Fibroblast of lung (primary cell): ENCODE data around the gene TOR2A. TPM values are rescaled to one million over a fixed set of nuclear protein-coding genes. Genes with fewer than 3 reads are reported as not detected.

Source experiments
- DNase-seq, 2 donors: peaks; one replicate each; pipeline versions ENCODE4 v3.0.0 to v3.0.0-alpha.2; 2010; ENCODE audit warnings: low read depth in 2 of 2
- H2AFZ ChIP-seq: 2 replicates; pipeline ENCODE4 v1.5.1; 2012; ENCODE audit warnings: low read length, control low read depth, inconsistent platforms
- H3K27ac ChIP-seq: 2 replicates; pipeline ENCODE4 v1.5.1; 2011; ENCODE audit warnings: low read length, control low read depth; ENCODE audit not compliant: insufficient read depth
- H3K27me3 ChIP-seq: 2 replicates; pipeline ENCODE4 v1.5.1; 2011; ENCODE audit warnings: mild to moderate bottlenecking, low read length; ENCODE audit not compliant: control insufficient read depth, insufficient read depth
- H3K36me3 ChIP-seq: 2 replicates; pipeline ENCODE4 v1.5.1; 2011; ENCODE audit warnings: low read length; ENCODE audit not compliant: control insufficient read depth, insufficient read depth
- H3K4me1 ChIP-seq: 2 replicates; pipeline ENCODE4 v1.5.1; 2011; ENCODE audit warnings: low read length; ENCODE audit not compliant: control insufficient read depth, insufficient read depth; ENCODE audit errors: extremely low read depth
- H3K4me2 ChIP-seq: 2 replicates; pipeline ENCODE4 v1.5.1; 2011; ENCODE audit warnings: low read length, control low read depth; ENCODE audit not compliant: insufficient read depth; ENCODE audit errors: extremely low read depth
- H3K4me3 ChIP-seq, 4 experiments: fragments of 200-600 bp in 1 of 4; sonication (generic) in 1 of 4; replicated peaks in 1 of 4; 2 replicates each; pipeline ENCODE4 v1.5.1; 2011 to 2016; ENCODE audit warnings: low read length in 4 of 4, low read depth in 3 of 4, mild to moderate bottlenecking in 3 of 4, control low read depth in 2 of 4, inconsistent platforms in 1 of 4, mixed read lengths in 1 of 4; ENCODE audit not compliant: insufficient read depth in 1 of 4; ENCODE audit errors: control extremely low read depth in 1 of 4
- H3K79me2 ChIP-seq: 2 replicates; pipeline ENCODE4 v1.5.1; 2012; ENCODE audit warnings: mild to moderate bottlenecking, low read length, inconsistent platforms; ENCODE audit not compliant: control insufficient read depth, insufficient read depth
- H3K9ac ChIP-seq: 2 replicates; pipeline ENCODE4 v1.5.1; 2011; ENCODE audit warnings: mild to moderate bottlenecking, low read length, control low read depth; ENCODE audit not compliant: insufficient read depth
- H3K9me3 ChIP-seq: 2 replicates; pipeline ENCODE4 v1.5.1; 2012; ENCODE audit warnings: low read depth, low read length; ENCODE audit not compliant: control insufficient read depth, insufficient read depth
- H4K20me1 ChIP-seq: 2 replicates; pipeline ENCODE4 v1.5.1; 2011; ENCODE audit warnings: low read length; ENCODE audit not compliant: control insufficient read depth, insufficient read depth; ENCODE audit errors: extremely low read depth
- EZH2 ChIP-seq: IDR thresholded peaks from 2 replicates; pipeline ENCODE4 v1.5.1; 2012; ENCODE audit warnings: low read length, control low read depth, mild to moderate bottlenecking; ENCODE audit errors: missing control alignments
- polyA plus RNA-seq, 2 donors: library from polyadenylated mRNA; depleted of rRNA in 1 of 2; stranded (reverse) in 1 of 2; unstranded in 1 of 2; fragments of >200 nt; gene quantifications; 2 replicates each; pipeline ENCODE4 v1.2.1, GENCODE V29; 2011 to 2012; ENCODE audit warnings: missing spikeins in 1 of 2
- total RNA-seq: library from RNA; depleted of rRNA; stranded (reverse); fragments of >200 nt; gene quantifications from 2 replicates; pipeline ENCODE4 v1.2.1, GENCODE V29; 2014
- TF ChIP-seq, protein P1 (sequence below), 2 donors: IDR thresholded peaks in 1 of 2; conservative IDR thresholded peaks in 1 of 2; 1 replicate in 1 of 2; 2 replicates in 1 of 2; pipeline ENCODE4 v1.5.1; 2011 to 2012; ENCODE audit warnings: low read length in 2 of 2, control low read depth in 1 of 2, inconsistent platforms in 1 of 2, low read depth in 1 of 2, mild to moderate bottlenecking in 1 of 2

Gene TOR2A
- total and polyA plus RNA-seq, 2 donors (not counting 1 experiment from before 2014, with no cell fraction given): 3.6 to 5.0 TPM

DNA sequence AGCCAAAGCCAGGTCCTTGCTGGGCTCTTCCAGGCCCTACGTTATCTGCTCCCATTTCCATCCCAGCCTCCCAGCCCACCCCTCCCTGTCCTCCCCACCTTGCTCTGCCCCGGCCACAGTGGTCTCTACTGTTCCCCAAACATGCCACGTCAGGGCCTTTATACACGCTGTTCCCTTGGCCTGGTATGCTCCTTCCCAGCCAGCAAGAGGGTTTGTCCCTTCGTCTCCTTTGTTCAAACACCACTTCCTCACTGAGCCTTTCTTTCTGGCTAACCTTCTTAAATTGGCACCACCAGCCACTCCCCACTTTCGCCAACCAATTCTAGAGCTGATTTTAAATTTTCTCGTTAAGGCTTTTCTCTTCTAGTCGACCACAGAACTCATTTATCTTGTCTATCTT is 33.6 kb upstream of the TOR2A start:
- Histone ChIP-seq H3K79me2 (no peaks in the 10 kb centered on the region), H3K9ac (no peak overlapping the region), H3K36me3 (no peaks in the 10 kb centered on the region), H3K4me1 (peaks cover 12% of the 10 kb centered on the region), H3K27me3 (peaks cover 2% of the 10 kb centered on the region), H3K27ac (no peak overlapping the region), H4K20me1 (no peaks in the 10 kb centered on the region), H3K4me2 (no peak overlapping the region), H3K9me3 (no peaks in the 10 kb centered on the region), H2AFZ (no peak overlapping the region), H3K4me3 (no peak overlapping the region)
- DNase-seq: no peak
- TF ChIP-seq EZH2: no peak
- TF ChIP-seq, protein P1, sequence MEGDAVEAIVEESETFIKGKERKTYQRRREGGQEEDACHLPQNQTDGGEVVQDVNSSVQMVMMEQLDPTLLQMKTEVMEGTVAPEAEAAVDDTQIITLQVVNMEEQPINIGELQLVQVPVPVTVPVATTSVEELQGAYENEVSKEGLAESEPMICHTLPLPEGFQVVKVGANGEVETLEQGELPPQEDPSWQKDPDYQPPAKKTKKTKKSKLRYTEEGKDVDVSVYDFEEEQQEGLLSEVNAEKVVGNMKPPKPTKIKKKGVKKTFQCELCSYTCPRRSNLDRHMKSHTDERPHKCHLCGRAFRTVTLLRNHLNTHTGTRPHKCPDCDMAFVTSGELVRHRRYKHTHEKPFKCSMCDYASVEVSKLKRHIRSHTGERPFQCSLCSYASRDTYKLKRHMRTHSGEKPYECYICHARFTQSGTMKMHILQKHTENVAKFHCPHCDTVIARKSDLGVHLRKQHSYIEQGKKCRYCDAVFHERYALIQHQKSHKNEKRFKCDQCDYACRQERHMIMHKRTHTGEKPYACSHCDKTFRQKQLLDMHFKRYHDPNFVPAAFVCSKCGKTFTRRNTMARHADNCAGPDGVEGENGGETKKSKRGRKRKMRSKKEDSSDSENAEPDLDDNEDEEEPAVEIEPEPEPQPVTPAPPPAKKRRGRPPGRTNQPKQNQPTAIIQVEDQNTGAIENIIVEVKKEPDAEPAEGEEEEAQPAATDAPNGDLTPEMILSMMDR (conservative IDR thresholded peaks at IDR 0.05 in 1 of 2, IDR thresholded peaks at IDR 0.05 in 1 of 2; ENCODE audit: low read depth in 1 of 2, low read length in 2 of 2): no peak

DNA sequence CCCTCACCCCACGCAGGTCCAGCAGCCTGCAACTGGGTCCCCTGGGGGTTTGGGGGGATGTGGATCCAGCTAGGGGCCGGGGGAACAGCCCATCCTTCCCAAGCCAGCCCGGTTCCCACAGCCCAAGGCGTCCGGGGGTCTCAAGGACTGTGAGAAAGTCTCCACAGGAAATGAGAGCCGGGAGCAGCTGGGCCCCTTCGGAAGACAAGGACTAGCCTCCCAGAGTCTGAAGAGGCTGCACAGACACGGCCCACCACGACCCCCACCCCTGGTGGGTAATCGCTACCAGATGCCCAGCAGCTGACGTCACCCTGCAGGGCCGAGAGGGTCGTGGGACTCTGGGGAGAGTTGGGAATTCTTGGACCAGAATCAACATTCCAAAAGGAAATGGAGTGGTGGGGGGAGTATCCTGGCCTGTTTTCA is 32.8 kb upstream of the TOR2A start:
- DNase-seq: peak in 1 of 2 donors; percentile 45
- Histone ChIP-seq H3K27me3 (peaks cover 6% of the 10 kb centered on the region), H3K79me2 (no peaks in the 10 kb centered on the region), H3K36me3 (no peaks in the 10 kb centered on the region), H3K9me3 (no peaks in the 10 kb centered on the region), H3K4me1 (peaks cover 12% of the 10 kb centered on the region), H4K20me1 (no peaks in the 10 kb centered on the region), H3K4me2 (no peak overlapping the region), H3K9ac (peak overlapping the region; percentile 44), H2AFZ (no peak overlapping the region), H3K27ac (peak overlapping the region; percentile 41), H3K4me3 (no peak overlapping the region)
- TF ChIP-seq, protein P1 (conservative IDR thresholded peaks at IDR 0.05 in 1 of 2, IDR thresholded peaks at IDR 0.05 in 1 of 2; ENCODE audit: low read depth in 1 of 2, low read length in 2 of 2): no peak
- no peak for TF ChIP-seq EZH2

DNA sequence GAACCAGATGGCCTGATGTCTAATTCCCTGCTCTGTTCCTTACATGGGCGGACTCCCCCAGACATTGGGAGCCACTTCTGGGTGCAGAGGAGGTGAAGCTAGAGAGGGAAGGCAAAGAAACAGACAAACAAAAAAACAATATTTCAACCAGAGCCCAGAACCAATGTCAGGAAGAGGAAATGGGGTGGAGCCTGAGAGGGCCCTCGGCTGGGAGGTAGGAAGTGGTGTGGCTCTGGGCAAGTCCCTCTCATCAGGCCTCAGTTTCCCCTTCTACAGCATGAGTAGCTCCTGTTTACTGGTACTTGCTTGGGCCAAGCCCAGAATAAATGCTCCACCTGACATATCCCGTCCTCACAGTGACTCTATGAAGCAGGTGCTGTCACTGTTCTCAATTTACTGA is 32.3 kb upstream of the TOR2A start:
- H3K4me2 ChIP-seq: no peak overlapping the region
- H3K4me3 ChIP-seq: no peak overlapping the region
- H4K20me1 ChIP-seq: no peaks in the 10 kb centered on the region
- H3K9me3 ChIP-seq: no peaks in the 10 kb centered on the region
- TF ChIP-seq EZH2: no peak
- TF ChIP-seq, protein P1 (conservative IDR thresholded peaks at IDR 0.05 in 1 of 2, IDR thresholded peaks at IDR 0.05 in 1 of 2; ENCODE audit: low read depth in 1 of 2, low read length in 2 of 2): no peak
- H3K9ac ChIP-seq: no peak overlapping the region
- H3K36me3 ChIP-seq: no peaks in the 10 kb centered on the region
- peaks cover 12% of the 10 kb centered on the region for H3K4me1 ChIP-seq
- H3K27me3 ChIP-seq: peaks cover 8% of the 10 kb centered on the region
- no peaks in the 10 kb centered on the region for H3K79me2 ChIP-seq
- no peak overlapping the region for H2AFZ ChIP-seq
- DNase-seq: no peak
- H3K27ac ChIP-seq: peak overlapping the region; percentile 11
